BLaER1 treated with 17β-estradiol and CSF1 and Interleukin-3, amounts not matched to agents 10 nM and 100 nM (cell line): Measurements from ENCODE around the gene TRIM40.
A peak's percentile ranks its signal among the peaks of the same experiment; 100 is the strongest.

Experiments used
- H3K27ac ChIP-seq, 11 experiments: shearing (Covaris generic); formaldehyde crosslinking; 2 replicates each; pipeline ENCODE4 v1.8.1; 2022
- H3K27me3 ChIP-seq, 11 experiments: shearing (Covaris generic); formaldehyde crosslinking; 2 replicates each; pipeline ENCODE4 v1.8.1; 2022
- H3K36me3 ChIP-seq, 11 experiments: shearing (Covaris generic); formaldehyde crosslinking; 2 replicates each; pipeline ENCODE4 v1.8.1; 2022
- H3K4me1 ChIP-seq, 10 experiments: shearing (Covaris generic); formaldehyde crosslinking; 2 replicates each; pipeline ENCODE4 v1.8.1; 2022
- H3K4me2 ChIP-seq, 11 experiments: shearing (Covaris generic); formaldehyde crosslinking; 2 replicates each; pipeline ENCODE4 v1.8.1; 2022
- H3K4me3 ChIP-seq, 10 experiments: shearing (Covaris generic); formaldehyde crosslinking; 2 replicates each; pipeline ENCODE4 v1.8.1; 2022
- H3K9ac ChIP-seq, 11 experiments: shearing (Covaris generic); formaldehyde crosslinking; 2 replicates each; pipeline ENCODE4 v1.8.1; 2022
- H3K9me3 ChIP-seq, 11 experiments: shearing (Covaris generic); formaldehyde crosslinking; replicated peaks in 1 of 11; 2 replicates each; pipeline ENCODE4 v1.8.1; 2022
- H4K20me1 ChIP-seq, 11 experiments: shearing (Covaris generic); formaldehyde crosslinking; 2 replicates each; pipeline ENCODE4 v1.8.1; 2022
- Cebpa-rat ChIP-seq, 11 experiments: shearing (Covaris generic); IDR thresholded peaks; 2 replicates each; pipeline ENCODE4 v1.8.1; 2022

The TRIM40 gene, protein sequence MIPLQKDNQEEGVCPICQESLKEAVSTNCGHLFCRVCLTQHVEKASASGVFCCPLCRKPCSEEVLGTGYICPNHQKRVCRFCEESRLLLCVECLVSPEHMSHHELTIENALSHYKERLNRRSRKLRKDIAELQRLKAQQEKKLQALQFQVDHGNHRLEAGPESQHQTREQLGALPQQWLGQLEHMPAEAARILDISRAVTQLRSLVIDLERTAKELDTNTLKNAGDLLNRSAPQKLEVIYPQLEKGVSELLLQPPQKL

DNA sequence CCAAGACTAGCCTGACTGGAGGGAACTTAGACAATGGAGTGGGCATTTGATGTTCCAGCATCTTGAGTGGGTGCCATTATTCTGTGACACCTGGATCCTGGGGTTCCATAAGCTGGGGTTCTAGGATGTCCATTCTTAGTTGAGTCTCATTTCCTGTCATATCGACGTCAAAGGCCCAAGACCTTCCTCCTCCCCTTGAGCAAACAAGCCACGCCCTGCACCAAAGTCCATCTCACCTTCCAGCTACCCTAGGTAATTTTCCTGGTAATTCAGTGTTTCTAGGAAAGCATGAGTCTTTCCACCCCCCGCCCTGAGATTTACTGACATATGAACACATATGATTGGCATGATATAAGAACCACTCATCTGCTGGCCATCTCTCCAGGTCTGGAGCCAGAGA, at the start of gene TRIM40:
Gene TRIM40, plus strand, starts transcription at position 384 of the 400 bp plus-strand sequence. CDS start 897 bp downstream, outside the sequence.
- Histone ChIP-seq H3K9ac (peak within 1 kb of the TSS in 1 of 11 experiments; percentile 17; a peak in 1 of 22 replicates), H4K20me1 (no peaks in the 10 kb centered on the region), H3K27me3 (no peaks in the 10 kb centered on the region), H3K27ac (no peak within 1 kb of the TSS), H3K9me3 (no peaks in the 10 kb centered on the region), H3K4me1 (peaks cover 9 to 30% (median 20%) of the 10 kb centered on the region in 10 experiments; a peak in 19 of 20 replicates), H3K4me2 (peak within 1 kb of the TSS; percentile 25 to 84 (median 69); a peak in 20 of 22 replicates), H3K4me3 (no peak within 1 kb of the TSS), H3K36me3 (no peaks in the 10 kb centered on the region)
- TF ChIP-seq Cebpa-rat (IDR thresholded peaks at IDR 0.05): no peak

DNA sequence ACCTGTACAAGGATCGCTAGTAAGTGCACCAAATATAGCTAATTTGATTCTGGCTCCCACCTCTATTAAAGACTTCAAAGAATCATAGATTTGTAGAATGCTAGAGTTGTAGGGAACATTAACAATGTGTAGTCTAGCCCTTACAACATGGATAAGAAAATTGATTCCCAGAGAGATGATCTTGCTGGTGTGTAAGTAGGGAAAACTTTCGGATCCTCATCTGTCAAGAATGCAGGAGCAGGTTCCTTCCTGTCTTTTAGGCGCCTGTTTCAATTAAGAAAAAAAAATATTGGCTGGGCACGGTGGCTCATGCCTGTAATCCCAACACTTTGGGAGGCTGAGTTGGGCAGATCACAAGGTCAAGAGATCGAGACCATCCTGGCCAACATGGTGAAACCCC, 48.1 kb upstream of the TRIM40 start:
- Histone ChIP-seq H3K27me3 (0 out of 22 replicates have a peak, but pooled peaks cover 0 to 3% (median 0%) of the 10 kb centered on the region in 11 experiments), H3K4me1 (no peaks in the 10 kb centered on the region), H3K9me3 (no peaks in the 10 kb centered on the region), H3K4me3 (no peak overlapping the region), H3K36me3 (no peaks in the 10 kb centered on the region), H3K27ac (no peak overlapping the region), H3K4me2 (no peak overlapping the region), H4K20me1 (no peaks in the 10 kb centered on the region), H3K9ac (no peak overlapping the region)
- TF ChIP-seq Cebpa-rat (IDR thresholded peaks at IDR 0.05): no peak

DNA sequence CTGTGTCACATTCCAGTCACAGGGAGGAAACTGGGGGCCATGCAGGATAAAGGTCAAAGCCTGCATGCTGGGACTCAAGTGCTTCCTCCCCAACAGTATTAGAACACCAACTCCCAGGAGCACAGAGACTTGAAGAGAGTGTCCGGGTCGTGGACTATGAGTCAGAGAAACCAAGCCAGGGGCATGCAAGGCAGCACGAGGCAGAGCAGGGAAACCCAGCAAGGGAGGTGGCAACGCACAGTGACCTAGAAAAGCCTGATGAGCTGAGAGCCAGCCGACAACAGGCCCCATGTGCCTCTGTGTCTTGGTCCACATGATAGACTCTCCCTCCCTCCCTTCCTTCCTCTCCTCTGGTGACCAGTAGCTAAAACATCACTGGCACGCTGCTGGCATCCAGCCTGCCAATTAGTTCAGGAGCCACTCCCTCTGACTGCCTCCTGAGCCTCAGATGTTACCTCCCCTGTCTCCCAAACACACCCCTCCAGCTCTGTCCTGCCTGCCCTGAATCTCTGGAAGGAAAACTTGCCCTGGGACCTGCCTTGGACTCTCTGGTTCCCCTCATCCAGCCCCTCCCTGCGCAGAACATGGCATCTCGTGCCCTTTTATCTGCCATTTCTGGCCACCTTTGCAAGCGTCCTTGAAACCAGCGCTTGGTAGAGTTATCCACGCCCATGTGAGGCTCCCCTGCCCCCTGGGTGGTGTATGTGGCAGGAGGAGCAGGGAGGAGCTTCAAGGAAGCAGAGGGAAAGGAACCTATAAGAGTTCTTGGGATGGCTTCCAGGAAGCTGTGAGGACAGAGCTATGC, 44.2 kb upstream of the TRIM40 start:
- no peaks in the 10 kb centered on the region for H3K36me3 ChIP-seq
- no peaks in the 10 kb centered on the region for H4K20me1 ChIP-seq
- no peak overlapping the region for H3K4me2 ChIP-seq
- no peaks in the 10 kb centered on the region for H3K9me3 ChIP-seq
- TF ChIP-seq Cebpa-rat (IDR thresholded peaks at IDR 0.05): no peak
- H3K27me3 ChIP-seq: peaks cover 0 to 9% (median 3%) of the 10 kb centered on the region in 11 experiments; a peak in 9 of 22 replicates
- no peak overlapping the region for H3K27ac ChIP-seq
- H3K4me1 ChIP-seq: peaks cover 0 to 4% (median 0%) of the 10 kb centered on the region in 10 experiments; a peak in 1 of 20 replicates
- H3K9ac ChIP-seq: no peak overlapping the region
- H3K4me3 ChIP-seq: no peak overlapping the region

DNA sequence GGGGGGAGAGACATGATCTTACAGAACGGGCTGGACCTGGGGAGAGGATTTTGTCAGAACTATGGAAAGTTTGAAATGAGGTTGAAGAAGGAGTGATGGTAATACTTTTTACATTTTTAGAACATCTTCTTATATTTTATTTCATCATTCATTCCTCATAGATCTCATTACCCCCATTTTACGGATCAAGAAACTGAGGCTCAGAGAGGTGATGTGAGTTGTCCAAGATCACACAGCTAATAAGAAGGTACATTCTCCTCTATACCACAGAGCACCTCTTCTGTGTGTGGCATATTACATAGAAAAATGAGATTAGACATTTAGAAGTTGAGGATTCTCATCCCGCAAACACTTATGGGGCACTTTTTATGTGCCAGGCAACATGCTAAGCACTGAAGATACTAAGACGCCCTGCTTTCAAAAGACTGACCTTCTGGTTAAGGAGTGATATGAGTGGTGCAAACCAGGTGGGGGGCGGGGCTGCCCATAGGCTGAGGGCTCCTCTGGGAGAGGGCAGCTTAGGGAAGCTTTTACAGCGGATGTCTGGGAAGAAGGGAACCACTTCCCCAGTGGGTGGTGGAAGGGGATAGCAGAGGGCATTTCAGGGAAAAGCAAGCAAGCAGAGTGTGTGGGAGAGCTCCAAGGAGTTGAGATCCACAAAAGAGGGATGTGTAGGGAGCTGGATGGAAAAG, 42.9 kb upstream of the TRIM40 start:
- H4K20me1 ChIP-seq: no peaks in the 10 kb centered on the region
- peaks cover under 1 to 21% (median 15%) of the 10 kb centered on the region in 11 experiments; a peak in 20 of 22 replicates for H3K27me3 ChIP-seq
- no peaks in the 10 kb centered on the region for H3K36me3 ChIP-seq
- TF ChIP-seq Cebpa-rat (IDR thresholded peaks at IDR 0.05): no peak
- peaks cover 0 to 4% (median 0%) of the 10 kb centered on the region in 10 experiments; a peak in 1 of 20 replicates for H3K4me1 ChIP-seq
- H3K4me2 ChIP-seq: no peak overlapping the region
- no peak overlapping the region for H3K4me3 ChIP-seq
- H3K27ac ChIP-seq: no peak overlapping the region
- no peaks in the 10 kb centered on the region for H3K9me3 ChIP-seq
- H3K9ac ChIP-seq: no peak overlapping the region

DNA sequence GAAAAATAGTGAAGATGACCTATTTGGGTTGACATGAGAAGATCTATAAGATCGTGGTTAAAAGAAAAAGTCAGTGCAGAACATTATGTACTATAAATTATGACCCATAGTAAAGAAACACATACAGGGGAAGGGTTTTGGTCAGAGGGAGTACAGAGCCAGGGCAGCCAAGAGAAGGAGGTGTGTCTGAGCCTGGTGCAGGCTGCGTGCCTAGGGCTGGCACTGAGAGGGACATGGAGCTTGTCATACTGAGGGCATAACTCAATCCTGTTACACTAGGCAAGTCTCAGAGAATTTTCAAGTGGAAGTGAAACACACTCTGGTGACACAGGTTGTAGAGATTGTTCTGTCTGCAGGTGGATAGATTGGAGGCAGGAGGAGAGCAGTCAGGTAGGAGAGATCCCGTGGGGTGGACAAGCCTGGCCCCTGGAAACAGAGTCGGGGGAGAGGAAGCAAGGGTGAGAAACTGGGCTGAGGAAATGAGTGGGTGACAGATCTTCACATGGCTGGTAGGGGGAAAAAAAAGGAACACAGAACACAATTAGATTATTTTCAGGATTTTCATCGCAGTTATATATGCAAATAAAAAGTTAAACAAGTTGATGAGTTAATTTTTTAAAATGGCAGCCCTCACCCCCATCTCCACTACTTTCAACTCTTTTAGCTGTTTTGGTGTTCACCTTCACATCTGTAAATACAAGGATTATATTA, 41.8 kb upstream of the TRIM40 start:
- peaks cover 10 to 32% (median 26%) of the 10 kb centered on the region in 11 experiments for H3K27me3 ChIP-seq
- no peak overlapping the region for H3K27ac ChIP-seq
- no peaks in the 10 kb centered on the region for H3K9me3 ChIP-seq
- no peak overlapping the region for H3K4me2 ChIP-seq
- H3K4me1 ChIP-seq: peaks cover 0 to 4% (median 0%) of the 10 kb centered on the region in 10 experiments; a peak in 1 of 20 replicates
- H4K20me1 ChIP-seq: no peaks in the 10 kb centered on the region
- no peaks in the 10 kb centered on the region for H3K36me3 ChIP-seq
- H3K9ac ChIP-seq: no peak overlapping the region
- no peak overlapping the region for H3K4me3 ChIP-seq
- no peak for TF ChIP-seq Cebpa-rat (IDR thresholded peaks at IDR 0.05)

DNA sequence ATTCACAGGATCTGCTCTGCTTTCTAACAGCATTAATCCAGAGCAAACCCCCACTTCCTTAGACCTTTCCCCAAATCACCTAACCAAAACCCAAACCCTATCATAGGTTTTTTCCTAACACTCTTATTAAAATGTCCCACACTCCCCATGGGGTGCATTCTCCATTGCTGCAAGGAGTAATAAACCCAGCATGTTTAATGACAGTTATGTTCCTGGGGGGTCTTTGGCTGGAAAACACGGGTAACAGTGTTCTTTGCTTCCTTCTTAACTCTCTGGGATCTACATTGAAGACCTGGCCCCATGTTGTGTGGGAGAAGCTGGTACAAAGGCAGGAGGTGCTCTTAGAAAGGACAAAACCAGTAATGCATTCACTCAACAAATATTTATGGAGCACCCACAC, 39.1 kb upstream of the TRIM40 start:
- no peaks in the 10 kb centered on the region for H3K9me3 ChIP-seq
- no peak overlapping the region for H3K4me3 ChIP-seq
- no peak overlapping the region for H3K4me2 ChIP-seq
- no peak overlapping the region for H3K27ac ChIP-seq
- no peak overlapping the region for H3K9ac ChIP-seq
- no peak for TF ChIP-seq Cebpa-rat (IDR thresholded peaks at IDR 0.05)
- no peaks in the 10 kb centered on the region for H3K36me3 ChIP-seq
- peaks cover 16 to 21% (median 19%) of the 10 kb centered on the region in 10 experiments for H3K4me1 ChIP-seq
- H3K27me3 ChIP-seq: peaks cover 33 to 60% (median 54%) of the 10 kb centered on the region in 11 experiments
- peaks cover 0 to 10% (median 0%) of the 10 kb centered on the region in 11 experiments; a peak in 1 of 22 replicates for H4K20me1 ChIP-seq

DNA sequence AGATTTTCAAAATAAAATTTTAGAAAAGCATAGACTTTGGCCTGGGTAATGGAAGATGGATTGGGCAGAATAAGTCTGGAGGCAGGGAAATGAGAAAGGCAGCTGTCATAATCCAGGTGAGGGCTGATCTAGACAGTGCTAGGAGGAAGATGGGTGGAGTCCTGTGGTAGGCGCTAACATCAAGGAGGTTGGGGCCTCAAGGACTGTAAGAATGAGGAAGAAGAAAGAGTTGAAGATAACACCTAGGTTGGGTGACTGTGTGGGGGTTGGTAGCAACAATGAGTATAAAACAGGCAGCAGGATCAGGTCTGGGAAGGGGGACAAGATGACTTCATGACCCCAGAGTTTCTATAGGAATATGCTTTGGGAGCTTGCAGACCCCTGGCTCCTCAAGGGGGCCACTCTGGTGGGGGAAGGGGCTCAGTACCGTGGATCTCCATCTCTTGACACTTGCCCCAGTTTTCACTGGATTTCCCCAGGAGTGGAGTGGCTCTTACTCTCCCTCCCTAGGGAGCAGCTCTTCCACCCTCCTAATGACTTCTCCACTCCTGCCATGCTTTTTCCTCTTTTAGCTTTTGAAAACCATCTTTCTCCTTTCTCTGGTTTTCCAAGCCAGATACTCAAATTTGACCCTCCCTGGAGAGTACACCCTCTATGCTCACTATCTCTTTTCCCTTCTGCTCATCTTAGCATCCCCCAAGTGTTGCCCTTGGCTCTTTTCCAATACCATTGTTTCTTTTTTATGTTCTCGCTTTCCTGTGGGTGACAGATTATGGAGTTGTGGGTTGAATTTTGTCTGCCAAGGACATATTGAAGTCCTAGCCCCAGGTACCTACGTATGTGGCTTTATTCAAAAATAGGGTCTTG, 37.8 kb upstream of the TRIM40 start:
- Histone ChIP-seq H4K20me1 (peaks cover 0 to 10% (median 0%) of the 10 kb centered on the region in 11 experiments; a peak in 1 of 22 replicates), H3K4me2 (no peak overlapping the region), H3K9ac (no peak overlapping the region), H3K9me3 (no peaks in the 10 kb centered on the region), H3K4me1 (peaks cover 25 to 31% (median 31%) of the 10 kb centered on the region in 10 experiments), H3K36me3 (no peaks in the 10 kb centered on the region), H3K4me3 (no peak overlapping the region), H3K27ac (no peak overlapping the region), H3K27me3 (peaks cover 33 to 62% (median 56%) of the 10 kb centered on the region in 11 experiments)
- no peak for TF ChIP-seq Cebpa-rat (IDR thresholded peaks at IDR 0.05)

DNA sequence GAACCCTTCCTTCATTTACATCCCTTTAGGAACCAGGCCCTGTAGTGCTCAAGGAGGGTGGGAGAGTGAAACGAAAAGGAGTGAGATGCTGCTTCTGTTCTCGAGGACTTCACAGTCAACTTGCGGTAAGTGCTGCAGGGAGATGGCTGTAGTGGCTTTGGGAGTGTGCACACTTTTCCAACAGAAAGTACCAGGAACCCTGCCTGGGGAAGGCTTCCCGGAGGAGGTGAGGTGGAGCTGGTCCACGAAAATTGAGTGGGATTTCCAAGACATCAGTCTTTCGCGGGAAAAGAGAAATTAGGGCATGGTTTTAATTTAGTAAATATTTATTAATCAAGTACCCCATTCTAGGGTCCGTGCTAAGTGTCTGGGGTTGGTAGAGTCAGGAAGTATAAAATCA, 35.8 kb upstream of the TRIM40 start:
- Histone ChIP-seq H3K27me3 (peaks cover 50 to 76% (median 67%) of the 10 kb centered on the region in 11 experiments), H3K4me3 (peak overlapping the region in 8 of 10 experiments; percentile 54 to 68 (median 60); a peak in 15 of 20 replicates), H3K4me1 (peaks cover 29 to 40% (median 38%) of the 10 kb centered on the region in 10 experiments), H4K20me1 (peaks cover 0 to 10% (median 0%) of the 10 kb centered on the region in 11 experiments; a peak in 1 of 22 replicates), H3K9me3 (no peaks in the 10 kb centered on the region), H3K27ac (no peak overlapping the region), H3K9ac (no peak overlapping the region; a peak in 3 of 22 replicates), H3K4me2 (peak overlapping the region; percentile 87 to 100 (median 96)), H3K36me3 (no peaks in the 10 kb centered on the region)
- TF ChIP-seq Cebpa-rat (IDR thresholded peaks at IDR 0.05): no peak
